GM18502 (cell line): ENCODE data around the gene CDC14B.
"Not testable (repeated sequence)": the region's sequence is repeated elsewhere in the genome, so short reads cannot be mapped to it uniquely, and the experiment has no call there.

Source experiments
- ATAC-seq: cut with Tn5 transposase; IDR thresholded peaks from one replicate; pipeline ENCODE4 v1.9.1; 2021; ENCODE audit warnings: mild to moderate bottlenecking; ENCODE audit not compliant: unreplicated experiment, poor library complexity

Gene CDC14B

DNA sequence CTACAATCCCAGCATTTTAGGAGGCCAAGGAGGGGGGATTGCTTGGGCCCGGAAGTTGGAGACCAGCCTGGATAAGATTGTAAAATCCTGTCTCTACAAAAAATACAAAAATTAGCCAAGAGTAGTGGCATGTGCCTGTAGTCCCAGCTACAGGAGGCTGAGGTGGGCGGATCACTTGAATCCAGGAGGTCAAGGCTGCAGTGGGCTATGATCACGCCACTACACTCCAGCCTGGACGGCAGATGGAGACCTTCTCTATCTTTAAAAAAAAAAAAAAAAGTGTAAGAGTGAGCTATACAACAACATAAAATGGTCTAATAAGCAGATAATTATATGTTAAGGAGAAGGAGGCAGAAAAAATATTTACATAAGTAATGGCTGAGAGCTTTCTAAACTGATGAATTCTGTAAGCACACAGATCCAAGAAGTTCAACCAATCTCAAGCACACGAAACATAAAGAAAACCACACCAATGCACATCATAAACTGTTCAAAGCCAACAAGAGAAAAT lies 23.0 kb downstream of the CDC14B start:
- ATAC-seq: no peak

DNA sequence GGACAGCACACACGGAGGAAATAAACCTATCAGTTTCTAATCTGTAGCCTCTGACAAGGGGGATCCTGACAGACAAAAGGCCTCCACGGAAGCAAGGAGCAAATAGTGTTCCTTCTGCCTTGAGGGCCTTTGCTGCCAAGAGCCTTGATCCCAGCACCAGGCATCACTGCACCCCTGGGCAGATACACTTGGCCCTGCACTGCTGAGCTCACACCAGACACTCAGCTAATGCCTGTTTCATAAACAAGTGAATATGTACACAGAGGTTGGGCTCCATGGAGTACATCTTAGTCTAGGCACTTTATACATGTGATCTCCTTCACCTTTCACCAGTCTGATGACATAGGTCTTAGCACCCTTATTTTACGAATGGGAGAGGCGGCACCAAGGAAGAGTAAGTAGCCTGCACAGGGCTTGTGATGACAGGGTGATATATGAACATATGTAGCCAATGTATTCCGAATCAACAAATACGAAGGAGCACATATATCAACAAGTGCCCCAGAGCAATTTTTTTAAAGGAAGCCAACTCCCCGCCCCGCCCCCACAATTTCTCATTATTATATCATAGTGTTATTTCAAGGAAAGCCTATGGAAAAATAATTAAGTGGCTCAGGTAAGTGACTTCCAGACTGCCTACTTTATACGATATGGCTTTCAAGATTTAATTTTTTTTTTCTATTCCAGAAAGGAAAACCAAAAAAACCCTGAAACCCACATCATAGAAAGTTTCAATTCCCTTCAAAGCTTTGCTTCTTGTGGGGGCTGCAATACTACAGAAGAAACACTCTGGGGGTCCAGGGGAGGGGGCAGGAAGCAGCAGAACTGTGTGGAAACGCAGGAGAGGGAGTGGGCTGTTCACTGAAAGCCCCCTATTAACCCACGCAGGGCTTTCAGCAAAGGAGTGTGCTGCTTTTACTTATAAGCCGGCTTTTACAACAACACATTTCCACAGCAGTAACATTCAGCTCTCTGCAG lies 32.0 kb downstream of the CDC14B start:
- no peak for ATAC-seq

GRCh38 chr9:96585426-96585825 lies 34.2 kb downstream of the CDC14B start:
- no peak for ATAC-seq

GRCh38 chr9:96582199-96582598 lies 37.4 kb downstream of the CDC14B start:
- ATAC-seq: not testable (repeated sequence)

- ATAC-seq: no peak
Measured at GRCh38 chr9:96581786-96582185, 37.9 kb downstream of the CDC14B start.

GRCh38 chr9:96581301-96581700 lies 38.3 kb downstream of the CDC14B start:
- ATAC-seq: no peak

DNA sequence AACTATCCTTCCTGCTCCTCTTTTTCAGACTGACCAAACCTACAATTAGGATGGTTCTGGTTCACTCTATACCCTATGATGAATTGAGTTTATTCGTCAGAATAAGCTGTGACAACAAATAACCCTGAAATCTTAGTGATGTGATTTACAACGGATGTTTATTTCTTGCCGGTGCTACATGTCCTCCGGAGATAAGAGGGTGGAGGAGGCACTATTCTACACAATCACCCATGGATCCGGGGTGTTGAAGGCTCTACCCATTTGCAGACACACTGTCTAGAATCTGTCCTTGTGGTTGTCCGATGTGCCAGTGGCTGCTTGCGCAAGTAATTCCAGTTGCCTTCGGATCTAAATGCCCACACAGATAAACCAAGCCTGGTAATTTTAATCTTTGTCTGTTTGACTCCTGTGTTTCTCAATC lies 44.7 kb downstream of the CDC14B start:
- no peak for ATAC-seq

DNA sequence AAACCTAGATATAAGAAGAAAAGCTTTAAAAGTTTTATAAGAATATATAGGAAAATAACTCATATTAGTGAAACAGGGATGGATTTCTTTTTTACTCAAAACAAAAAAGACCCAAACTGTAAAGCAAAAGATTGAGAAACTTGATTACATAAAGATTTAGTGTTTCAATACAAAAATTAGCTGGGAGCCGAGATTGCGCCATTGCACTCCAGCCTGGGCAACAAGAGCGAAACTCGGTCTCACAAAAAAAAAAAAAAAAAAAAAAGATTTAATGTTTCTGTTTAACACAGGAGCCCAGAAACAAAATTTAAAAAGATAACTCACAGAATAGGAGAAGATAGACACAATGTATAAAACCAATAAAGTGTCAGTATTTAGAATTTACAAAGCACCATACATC lies 45.2 kb downstream of the CDC14B start:
- ATAC-seq: no peak

GRCh38 chr9:96567203-96567700 lies 52.4 kb downstream of the CDC14B start:
- peak; percentile 47 for ATAC-seq

- ATAC-seq: peak; percentile 84
Measured at GRCh38 chr9:96566498-96567202, 53.0 kb downstream of the CDC14B start.

DNA sequence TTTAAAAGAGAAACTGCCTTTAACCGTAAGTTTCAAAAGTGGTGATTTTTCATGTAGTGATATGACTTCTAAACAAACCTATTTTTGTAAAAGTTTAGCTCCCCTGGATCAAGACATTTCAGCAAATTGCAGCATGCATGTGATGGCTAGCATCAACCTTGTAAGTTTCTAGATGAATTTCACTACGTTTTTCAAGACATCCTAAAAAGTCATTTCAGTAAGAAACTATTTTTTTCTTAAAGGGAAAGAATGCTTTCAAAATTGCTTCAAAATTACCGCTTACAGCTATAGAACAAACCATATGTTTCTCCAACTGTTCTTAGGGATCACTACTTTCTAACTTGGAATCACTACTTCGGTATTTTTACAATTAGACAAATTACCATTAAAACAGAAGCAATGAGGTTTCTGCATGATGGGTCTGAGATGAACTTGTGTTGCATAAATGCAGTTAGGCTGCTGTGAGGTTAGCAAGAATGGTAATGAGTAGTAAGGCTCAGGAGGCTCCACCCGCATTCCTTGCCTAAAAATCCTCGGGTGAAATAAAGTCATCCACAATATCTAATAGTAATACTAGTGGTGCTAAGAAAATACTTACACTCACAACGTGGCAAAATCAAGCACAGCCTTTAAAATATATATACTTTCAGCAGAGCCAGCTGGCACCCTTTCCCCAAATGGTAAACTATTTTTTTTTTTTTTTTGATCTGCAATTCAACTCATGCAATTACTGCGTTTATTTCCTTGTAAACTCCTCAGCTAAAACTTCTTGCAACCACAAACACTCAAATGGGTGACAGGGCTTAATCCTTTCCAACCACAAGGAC lies 53.8 kb downstream of the CDC14B start:
- no peak for ATAC-seq

DNA sequence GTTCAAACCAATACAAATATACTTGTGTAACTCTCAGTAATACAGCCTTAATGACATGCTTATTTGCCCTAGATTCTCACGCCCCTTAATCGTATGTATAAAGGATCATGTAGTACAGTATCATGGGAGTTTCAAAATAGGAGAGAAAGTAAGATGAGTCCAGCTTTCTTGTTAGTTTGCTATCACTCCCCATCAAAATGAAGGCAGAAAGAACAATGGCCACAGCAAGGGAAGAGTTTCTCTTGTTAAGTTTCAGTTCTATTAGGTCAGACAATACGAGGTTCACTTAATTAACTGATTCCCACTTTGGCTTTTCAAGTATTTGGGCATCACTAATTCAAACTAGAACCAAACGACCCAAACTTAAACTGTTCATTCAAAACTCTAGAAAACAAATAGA lies 55.4 kb downstream of the CDC14B start:
- ATAC-seq: no peak

GRCh38 chr9:96559339-96559943 lies 60.2 kb downstream of the CDC14B start:
- no peak for ATAC-seq

DNA sequence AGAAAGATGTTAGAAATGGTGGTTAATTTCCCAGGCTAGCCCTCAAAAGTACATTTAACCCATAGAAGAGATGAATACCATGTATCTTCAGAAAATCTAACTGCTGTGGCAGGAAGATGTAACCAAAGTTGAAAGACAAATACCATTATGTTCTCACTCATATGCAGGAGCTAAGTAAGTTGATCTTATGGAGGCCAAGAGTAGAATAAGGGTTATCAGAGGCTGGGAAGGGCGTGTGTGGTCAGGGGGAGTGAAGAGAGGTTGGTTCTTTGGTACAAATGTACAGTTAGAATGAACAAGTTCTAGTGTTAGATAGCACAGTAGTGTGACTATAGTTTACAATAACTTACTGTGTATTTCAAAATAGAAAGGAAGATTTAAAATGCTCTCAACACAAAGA lies 61.7 kb downstream of the CDC14B start:
- ATAC-seq: no peak

- ATAC-seq: no peak
Measured at GRCh38 chr9:96556701-96557461, 62.8 kb downstream of the CDC14B start.

DNA sequence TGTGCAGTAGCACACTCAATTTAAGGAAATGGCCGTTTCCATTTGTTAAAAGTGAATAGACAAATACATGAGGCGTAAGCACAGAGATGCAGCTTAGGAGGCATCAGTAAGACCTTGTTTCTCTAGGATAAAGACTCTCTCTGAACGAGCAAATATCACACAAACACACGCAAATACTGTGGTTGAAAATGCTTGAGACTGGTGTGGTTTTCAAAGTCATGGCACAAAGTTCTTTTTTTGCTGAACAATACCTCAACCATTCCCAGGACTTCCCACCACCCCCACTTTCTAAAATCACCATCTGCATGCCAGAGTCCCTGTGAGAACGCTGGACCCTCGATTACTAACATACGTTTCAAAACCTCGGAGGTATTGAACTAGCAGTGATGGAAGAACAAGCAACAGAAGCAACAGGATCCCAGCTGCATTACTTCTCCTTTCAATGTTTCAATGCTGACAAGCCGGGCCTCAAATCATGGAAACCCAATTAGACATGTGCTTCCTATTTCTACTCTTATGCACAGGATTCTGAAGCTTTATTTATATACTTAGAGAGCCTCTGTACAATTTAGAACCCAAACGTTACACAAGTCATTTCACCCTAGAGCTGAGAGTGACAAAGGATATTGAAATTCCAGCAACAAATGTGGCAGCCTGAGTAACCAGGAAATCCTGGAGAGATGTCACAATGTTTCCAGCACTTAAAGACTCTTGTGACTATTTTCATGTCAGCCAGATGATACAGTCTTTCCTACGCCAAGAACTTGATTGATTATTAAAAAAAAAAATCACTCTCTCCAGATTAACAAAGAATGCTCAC lies 63.9 kb downstream of the CDC14B start:
- no peak for ATAC-seq

- ATAC-seq: no peak
Measured at GRCh38 chr9:96554801-96555566, 64.7 kb downstream of the CDC14B start.
